DMS 273 (cell line): Measurements from ENCODE around the gene B4GALT2.

Source experiments
- DNase-seq: peaks from one replicate; lab custom pipeline; 2025; ENCODE audit not compliant: unreplicated experiment; lab: John Stamatoyannopoulos, UW

Gene B4GALT2, protein sequence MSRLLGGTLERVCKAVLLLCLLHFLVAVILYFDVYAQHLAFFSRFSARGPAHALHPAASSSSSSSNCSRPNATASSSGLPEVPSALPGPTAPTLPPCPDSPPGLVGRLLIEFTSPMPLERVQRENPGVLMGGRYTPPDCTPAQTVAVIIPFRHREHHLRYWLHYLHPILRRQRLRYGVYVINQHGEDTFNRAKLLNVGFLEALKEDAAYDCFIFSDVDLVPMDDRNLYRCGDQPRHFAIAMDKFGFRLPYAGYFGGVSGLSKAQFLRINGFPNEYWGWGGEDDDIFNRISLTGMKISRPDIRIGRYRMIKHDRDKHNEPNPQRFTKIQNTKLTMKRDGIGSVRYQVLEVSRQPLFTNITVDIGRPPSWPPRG

DNA sequence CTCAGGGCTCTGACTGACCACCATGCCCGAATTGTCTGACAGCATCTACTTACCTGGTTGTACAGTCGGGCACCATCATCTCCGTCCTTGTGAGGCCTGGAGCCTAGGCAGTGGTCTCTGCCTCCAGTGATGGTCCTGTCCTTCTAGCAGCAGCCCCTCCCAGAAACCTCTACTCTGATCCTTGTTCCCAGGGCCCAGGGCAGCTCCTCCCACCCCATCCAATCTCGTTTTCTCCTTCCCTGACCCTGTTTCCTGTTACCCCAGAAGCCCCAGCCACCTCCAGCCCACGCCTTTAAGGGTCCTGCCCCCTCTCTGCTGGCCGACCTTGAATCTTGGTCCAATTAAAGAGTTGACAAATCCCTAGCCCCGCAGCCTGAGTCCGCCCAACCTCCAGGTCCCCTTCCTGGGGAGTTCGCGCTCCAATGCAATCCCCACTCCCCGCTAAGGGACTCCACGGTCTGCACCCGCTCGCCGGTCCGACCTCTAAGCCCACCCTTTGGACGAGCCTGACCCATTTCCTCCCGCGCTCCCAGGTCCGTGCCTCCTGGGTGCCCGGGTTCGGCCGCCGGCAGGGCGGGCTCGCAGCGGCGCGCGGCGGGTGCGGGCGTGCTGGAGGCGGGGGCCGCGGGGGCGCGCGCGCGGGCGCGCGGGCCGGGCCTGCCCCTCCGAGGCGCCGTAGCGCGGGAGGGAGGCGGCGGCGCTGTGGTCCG, at the start of gene B4GALT2:
B4GALT2 (plus strand) TSS at position 660 of the 710 bp plus-strand sequence. CDS start 1,951 bp downstream, outside the sequence.
- peak; percentile 79 for DNase-seq

DNA sequence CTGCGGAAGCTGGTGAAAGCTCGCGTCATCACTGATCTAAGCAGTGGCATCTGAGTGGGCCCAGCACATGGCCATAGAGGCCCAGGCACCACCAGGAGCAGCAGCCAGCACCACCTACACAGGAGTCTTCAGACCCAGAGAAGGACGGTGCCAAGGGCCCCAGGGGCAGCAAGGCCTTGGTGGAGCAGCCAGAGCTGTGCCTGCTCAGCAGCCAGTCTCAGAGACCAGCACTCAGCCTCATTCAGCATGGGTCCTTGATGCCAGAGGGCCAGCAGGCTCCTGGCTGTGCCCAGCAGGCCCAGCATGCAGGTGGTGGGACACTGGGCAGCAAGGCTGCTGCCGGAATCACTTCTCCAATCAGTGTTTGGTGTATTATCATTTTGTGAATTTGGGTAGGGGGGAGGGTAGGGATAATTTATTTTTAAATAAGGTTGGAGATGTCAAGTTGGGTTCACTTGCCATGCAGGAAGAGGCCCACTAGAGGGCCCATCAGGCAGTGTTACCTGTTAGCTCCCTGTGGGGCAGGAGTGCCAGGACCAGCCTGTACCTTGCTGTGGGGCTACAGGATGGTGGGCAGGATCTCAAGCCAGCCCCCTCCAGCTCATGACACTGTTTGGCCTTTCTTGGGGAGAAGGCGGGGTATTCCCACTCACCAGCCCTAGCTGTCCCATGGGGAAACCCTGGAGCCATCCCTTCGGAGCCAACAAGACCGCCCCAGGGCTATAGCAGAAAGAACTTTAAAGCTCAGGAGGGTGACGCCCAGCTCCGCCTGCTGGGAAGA, 48.7 kb upstream of the B4GALT2 start:
- DNase-seq, result peak; percentile 59

DNA sequence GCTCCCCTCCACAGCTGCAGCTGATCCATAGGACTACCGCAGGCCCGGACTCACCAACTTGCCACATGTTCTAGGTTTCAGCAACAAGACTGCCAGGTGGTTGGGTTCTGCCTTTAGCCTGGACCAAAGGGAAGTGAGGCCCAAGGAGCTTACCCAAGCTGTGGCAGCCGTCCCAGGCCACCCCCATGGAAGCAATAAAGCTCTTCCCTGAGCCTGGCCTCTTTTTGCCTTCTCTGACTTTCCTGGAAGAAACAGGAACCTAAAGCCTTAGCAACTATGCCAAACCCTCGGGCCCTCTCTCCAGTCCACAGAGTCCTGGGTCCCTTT, 48.1 kb upstream of the B4GALT2 start:
- no peak for DNase-seq

DNA sequence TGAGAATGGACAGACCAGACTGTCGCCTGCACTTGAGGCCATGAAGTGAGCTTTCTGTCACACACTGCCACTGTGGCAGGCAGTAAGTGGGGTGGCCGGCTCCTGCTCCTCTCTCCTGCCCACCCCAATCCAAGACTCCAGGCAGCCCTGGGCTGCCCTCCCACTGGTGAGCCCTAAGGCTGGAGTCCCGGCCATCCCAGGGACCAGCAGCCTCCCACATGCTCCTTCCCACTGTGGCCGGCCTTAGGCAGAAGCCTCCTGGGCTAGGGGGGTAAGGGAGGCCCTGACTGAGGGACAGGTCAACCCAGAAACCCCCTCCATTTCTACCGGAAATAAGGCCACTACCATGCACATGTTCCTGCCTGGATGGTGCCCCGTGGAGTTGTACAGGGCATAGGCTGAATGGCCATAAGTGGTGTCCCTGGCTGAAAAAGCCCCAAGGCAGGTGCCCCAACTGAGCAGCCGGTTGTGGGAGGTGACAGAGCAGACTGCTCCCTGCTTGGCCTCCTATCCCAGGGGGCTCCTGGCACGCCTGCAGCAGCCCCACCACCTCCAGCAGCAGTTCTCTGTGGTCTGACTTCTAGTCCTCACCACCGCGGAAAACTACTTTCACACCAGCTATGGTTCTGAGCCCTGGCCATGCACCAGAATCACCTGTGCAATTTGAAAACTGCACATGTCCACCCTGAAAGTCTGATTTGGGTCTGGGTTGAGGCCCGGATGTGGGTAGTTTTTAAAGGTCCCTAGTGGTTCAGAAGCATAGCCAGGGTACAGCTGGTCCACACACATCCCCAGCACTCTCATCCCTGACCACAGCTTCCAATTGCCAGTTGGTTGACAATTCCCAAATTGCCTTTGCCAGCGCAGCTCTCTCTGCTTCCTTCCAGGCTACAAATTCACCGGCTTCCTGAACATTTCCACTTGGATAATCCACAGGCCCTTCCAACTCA, 47.0 kb upstream of the B4GALT2 start:
- no peak for DNase-seq

DNA sequence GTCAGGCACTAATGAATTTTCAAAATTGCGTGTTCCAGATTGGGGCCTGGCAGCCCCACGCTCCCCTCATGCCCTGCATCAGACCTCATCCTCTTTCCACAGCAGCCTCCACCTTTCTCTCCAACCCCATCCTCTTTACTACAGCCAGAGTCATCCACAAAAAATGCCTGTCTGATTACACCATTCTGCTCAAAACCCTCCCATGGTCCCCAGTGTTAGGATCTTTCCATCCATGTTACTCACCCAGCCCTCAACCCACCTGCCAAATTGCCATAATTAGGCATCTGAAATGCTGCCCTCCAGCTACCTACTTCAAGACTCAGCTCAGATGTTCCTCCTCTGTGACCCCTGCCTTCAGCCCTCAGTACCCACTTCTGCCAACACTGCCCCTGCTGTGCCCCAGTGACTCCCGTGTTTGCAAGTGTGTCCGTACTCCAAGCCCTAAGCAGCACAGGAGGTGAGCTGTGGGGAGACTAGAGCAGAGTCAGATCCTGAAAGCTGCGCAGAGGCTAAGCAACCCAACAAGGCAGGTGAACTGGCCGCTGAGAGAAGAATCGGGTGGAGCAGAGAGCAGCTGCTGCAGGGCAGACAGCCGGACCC, 46.1 kb upstream of the B4GALT2 start:
- DNase-seq, result no peak

DNA sequence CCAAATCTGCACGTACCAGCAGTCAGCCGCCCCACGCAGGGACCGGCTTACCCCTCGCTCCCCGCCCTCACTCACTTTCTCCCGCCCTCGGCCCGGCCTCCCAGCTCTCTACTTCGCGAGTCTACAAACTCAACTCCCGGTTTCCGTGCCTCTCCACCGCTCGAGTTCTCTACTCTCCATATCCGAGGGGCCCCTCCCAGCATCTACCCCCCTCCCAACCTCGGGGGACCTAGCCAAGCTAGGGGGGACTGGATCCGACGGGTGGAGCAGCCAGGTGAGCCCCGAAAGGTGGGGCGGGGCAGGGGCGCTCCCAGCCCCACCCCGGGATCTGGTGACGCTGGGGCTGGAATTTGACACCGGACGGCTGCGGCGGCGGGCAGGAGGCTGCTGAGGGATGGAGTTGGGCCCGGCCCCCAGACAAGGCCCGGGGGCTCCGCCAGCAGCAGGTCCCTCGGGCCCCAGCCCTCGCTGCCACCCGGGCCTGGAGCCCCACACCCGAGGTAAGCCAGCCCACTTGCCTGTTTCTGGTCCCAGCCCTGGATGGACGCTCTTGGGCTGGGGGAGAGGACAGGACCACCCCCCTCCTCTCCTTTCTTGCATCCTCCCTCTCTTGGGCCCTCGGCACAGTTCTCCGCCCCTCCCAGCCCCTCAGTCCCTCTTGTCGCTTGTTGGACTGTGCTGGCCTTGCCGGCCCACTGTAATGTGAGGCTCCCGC, 45.5 kb upstream of the B4GALT2 start, which contains the start of gene ARTN:
ARTN (plus strand) TSS at position 416 of the 715 bp plus-strand sequence. CDS start 1,856 bp downstream, outside the sequence.
- peak; percentile 71 for DNase-seq

DNA sequence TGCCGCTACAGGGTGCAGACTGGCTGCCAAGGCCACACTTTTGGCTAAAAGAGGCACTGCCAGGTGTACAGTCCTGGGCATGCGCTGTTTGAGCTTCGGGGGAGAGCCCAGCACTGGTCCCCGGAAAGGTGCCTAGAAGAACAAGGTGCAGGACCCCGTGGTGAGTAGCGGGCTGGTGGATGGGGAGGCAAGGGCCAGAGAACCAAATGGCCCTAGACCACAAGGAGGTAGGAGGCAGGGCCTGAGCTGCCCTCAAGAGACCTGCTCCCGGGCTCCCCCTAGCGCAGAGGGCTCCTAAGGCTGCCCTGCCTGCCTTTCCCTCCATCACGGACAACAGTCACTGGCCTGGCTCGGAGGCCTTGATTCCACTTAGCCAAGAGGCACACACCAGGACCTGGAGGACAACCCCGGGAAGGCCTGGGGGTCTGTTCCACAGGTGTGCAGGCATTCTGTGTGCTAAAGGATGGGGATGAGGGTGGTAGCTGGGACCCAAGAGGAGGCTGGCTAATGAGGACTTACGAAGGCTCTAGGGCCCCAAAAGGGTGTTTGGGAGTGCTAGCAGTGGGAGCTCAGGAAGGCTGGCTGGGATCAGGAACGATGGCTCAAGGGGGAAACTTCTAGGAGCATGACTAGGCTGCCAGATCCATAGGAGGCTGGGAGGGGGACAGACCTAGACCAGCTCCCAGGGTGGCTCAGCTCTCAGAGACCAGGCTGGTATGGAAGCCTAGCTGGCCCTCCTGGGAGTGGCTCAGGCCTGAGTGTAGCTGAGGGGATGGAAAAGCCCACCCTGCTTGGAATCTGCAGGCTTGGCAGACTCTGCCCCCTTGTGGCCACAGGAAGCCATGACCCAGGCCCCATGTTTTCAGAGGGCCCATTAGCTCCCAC, 44.7 kb upstream of the B4GALT2 start:
- DNase-seq, result peak; percentile 84

DNA sequence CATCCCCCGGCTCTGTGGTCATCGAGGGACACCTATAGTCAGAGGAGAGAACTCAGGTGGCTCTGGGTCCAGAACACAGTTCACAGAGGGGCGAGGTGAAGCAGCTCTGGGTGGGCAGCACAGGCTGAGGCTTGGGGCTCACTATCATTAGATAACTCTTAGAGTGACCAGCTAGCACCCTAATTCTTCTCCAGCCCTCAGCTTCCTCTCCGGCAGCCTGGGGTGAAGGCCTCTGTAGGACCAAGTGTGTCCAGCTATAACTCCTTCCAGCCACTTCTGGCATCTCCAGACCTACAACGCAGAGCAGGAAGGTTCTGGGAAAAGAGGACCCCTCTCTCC, 44.1 kb upstream of the B4GALT2 start:
- no peak for DNase-seq

DNA sequence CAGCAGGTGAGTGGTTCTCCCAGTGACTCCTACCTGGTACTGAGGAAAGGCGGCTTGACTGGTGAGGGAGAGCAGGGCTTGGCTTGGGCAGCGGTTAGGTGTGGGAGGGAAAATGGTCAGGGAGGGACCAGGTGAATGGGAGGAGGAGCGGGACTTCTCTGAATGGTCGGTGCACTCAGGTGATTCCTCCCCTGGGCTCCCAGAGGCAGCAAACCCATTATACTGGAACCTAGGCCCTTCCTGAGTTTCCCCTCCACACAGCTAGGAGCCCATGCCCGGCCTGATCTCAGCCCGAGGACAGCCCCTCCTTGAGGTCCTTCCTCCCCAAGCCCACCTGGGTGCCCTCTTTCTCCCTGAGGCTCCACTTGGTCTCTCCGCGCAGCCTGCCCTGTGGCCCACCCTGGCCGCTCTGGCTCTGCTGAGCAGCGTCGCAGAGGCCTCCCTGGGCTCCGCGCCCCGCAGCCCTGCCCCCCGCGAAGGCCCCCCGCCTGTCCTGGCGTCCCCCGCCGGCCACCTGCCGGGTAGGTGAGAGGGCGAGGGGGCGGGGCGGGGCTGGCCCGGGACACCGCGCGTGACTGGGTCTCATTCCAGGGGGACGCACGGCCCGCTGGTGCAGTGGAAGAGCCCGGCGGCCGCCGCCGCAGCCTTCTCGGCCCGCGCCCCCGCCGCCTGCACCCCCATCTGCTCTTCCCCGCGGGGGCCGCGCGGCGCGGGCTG, 43.1 kb upstream of the B4GALT2 start:
- DNase-seq, result no peak

DNA sequence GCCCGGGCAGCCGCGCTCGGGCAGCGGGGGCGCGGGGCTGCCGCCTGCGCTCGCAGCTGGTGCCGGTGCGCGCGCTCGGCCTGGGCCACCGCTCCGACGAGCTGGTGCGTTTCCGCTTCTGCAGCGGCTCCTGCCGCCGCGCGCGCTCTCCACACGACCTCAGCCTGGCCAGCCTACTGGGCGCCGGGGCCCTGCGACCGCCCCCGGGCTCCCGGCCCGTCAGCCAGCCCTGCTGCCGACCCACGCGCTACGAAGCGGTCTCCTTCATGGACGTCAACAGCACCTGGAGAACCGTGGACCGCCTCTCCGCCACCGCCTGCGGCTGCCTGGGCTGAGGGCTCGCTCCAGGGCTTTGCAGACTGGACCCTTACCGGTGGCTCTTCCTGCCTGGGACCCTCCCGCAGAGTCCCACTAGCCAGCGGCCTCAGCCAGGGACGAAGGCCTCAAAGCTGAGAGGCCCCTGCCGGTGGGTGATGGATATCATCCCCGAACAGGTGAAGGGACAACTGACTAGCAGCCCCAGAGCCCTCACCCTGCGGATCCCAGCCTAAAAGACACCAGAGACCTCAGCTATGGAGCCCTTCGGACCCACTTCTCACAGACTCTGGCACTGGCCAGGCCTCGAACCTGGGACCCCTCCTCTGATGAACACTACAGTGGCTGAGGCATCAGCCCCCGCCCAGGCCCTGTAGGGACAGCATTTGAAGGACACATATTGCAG, 42.4 kb upstream of the B4GALT2 start:
- DNase-seq, result peak; percentile 78

DNA sequence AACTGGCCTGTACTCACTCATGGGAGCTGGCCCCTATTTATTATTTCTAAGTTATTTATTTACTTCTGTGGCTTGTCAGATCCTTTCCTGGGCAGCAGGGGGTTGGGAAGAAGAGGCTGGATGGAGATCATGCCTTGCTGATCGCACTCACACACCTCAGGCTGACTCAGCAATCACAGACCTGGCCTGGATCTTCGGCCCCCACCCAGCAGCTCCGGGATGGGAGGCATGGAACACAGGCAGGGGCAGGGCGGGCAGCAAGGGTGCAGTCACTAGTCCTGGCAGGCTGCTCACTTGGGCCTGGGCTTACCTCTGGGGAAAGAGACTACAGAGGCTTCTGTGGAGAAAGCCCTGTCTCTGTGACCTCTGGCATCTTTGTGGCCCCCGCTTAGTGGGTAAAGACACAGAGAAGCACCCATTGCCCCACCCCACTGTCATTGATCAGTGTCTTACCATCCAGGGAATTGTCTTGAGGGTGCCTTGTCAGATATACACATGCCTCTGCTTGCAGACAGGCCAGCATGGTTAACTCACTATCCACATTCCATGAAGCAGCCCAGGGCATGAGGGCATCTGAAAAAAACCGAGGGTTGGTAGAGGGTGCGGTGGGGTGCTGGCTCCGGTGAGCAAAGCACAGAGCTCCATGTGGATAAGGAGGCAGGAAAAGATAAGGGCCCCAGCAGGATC, 41.7 kb upstream of the B4GALT2 start:
- no peak for DNase-seq

DNA sequence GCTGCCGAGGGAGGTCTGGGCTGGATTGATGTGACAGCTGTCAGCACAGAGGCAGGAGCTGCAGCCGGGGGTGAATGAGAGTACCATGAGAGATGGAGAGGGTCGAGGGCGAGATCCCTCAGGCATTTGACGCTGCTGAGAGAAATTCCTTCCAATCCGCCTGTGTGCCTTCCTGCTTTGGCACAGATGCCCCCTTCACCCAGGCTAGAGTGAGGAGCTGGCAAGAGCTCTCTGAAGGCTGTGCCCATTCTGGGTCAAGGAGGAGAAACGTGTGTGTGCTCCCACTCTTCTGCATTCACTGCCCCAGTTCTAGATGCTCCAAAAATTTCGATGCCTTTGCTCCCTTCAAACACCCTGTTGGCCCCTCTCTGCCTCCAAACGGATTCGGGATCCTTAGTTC, 40.6 kb upstream of the B4GALT2 start:
- DNase-seq, result no peak

DNA sequence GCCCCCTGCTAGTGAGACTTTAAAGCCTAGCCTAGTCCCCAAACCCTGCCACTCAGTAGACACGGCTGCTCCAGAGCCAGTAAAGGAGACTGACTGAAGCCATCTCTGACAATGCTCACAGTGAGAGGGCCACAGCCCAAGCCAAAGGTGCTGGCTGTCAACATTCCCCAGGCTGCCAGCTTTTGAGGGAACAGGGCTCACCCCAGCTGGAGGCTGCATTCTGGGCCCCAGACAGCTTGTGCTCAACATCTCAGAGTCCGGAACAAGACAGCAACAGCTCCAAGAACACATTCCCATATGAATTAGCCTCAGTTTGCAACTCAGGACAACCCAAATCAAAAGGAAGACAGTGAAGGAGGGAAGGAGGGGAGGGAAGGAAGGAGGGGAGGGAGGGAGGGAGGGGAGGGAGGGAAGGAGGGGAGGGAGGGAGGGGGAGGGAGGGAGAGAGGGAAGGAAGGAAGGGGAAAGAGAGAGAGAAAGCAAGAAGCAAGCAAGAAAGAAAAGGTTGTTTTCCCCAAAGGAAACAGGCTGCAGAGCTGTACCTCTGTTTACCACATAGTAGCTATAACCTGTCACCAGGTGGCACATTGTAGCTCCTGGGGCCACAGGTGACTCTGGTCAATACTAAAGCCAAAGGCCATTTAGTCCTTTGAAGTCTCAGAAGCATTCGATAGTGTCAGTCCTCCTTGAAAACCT, 40.0 kb upstream of the B4GALT2 start:
- DNase-seq, result no peak

DNA sequence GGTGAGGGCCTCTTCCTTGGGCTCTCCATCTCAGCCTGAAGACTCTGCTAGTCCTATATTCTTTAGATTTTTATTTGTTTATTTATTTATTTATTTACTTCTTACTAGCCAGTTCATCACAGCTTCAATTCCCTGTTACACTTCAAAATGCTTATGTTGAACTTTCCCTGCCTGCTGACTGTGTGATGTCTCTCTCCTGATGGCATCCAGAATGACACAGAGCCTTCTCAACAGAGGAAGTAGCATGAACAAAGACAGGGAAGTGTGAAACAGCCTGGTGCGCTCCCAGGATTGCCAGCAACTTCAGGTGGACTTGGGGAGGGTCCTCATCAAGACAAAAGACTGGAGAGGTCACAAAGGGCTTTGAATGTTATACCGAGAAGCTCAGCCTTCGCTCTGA, 36.6 kb upstream of the B4GALT2 start:
- DNase-seq, result no peak

DNA sequence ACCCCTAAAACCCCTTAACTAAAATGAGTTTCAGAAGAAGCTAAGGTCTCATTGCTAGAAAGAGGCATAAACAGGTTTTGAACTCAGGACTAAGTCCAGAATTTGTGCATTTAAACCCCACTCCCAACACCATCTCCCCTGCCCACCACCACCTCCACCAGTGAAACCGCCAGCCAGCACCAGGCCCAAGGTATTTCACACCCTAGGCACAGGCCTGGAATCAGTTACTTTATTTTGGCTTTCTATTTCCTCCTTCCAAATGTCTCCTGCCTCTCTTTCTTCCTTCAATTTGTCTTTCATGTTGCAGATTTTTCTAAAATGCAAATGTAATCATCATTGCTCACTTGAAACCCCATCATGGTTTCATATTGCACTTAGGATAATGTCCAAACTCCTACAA, 34.1 kb upstream of the B4GALT2 start:
- no peak for DNase-seq

DNA sequence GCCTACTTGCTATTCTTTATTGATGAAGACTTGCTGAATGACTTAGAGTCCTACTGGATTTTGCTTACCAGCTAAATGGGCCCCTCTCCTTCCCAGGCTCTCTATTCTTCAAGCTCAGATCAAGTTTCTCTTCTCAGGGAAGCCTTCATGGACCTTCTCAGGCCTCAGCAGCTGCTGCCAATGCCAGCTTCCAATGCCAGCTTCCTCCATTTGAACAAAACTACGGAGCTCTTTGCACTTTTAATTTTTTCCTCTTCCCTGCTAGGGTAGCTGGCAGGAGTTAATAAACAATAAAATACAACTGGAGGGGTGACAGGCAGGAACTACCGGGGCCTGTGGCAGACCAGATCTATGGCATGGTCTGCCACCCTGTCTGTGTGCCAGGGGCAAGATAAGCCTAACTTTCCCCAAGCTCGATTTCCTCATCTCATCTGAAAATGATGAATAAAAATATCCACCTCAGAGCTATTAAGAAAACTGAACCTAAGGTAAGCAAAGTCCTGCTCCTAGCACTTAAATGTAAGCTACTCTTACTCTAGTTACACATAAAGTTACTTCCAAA, 33.3 kb upstream of the B4GALT2 start:
- peak; percentile 41 for DNase-seq
